HepG2 (cell line): ENCODE measurements around the gene HLF. TPM values are rescaled to one million over a fixed set of nuclear protein-coding genes. Genes with fewer than 3 reads are reported as not detected.

Experiments
- ATAC-seq: fragments of 200-7000 bp; cut with Tn5 transposase; 3 replicates; pipeline ENCODE4 v1.9.1; 2020; ENCODE audit warnings: mild to moderate bottlenecking, moderate library complexity
- BruUV-seq: library from RNA; stranded (reverse); fragments of 400-500 nt; replicated peaks from 2 replicates; lab custom pipeline; 2021; lab: Mats Ljungman, UMichigan
- CTCF ChIA-PET: fragments of 300-600 bp; formaldehyde crosslinking; extraction: SDS; loops from one replicate; lab custom pipeline; 2021; ENCODE audit warnings: low total read pairs, inconsistent platforms, low intra/inter-chr PET ratio; lab: Yijun Ruan, JAX
- POLR2A ChIA-PET: fragments of 350-600 bp; sonication (Branson Sonifier 250); formaldehyde crosslinking; loops from one replicate; lab custom pipeline; 2020; ENCODE audit warnings: antibody characterized with exemption, inconsistent platforms; lab: Yijun Ruan, JAX
- DNase-seq: peaks from one replicate; pipeline ENCODE4 v3.0.0-alpha.2; 2015; ENCODE audit warnings: low spot score
- FAIRE-seq: peaks from 3 replicates; lab custom pipeline; 2011; peaks lifted over from hg19 to GRCh38; lab: Jason Lieb, UNC
- H2AFZ ChIP-seq: one replicate; pipeline ENCODE4 v1.6.1; 2011; ENCODE audit warnings: low read length, inconsistent platforms
- H3K27ac ChIP-seq: fragments of 300-600 bp; 3 replicates; pipeline ENCODE4 v1.8.0; 2011; ENCODE audit warnings: mixed run types, mild to moderate bottlenecking, mixed read lengths, low read length, inconsistent platforms; ENCODE audit not compliant: insufficient read depth; ENCODE audit errors: extremely low read length
- H3K27me3 ChIP-seq, 2 experiments: fragments of 200-600 bp in 1 of 2; 2 replicates in 1 of 2; 3 replicates in 1 of 2; pipeline versions ENCODE4 v1.6.0 to v1.8.0; 2011; ENCODE audit warnings: low read length in 2 of 2, mild to moderate bottlenecking in 2 of 2, moderate library complexity in 2 of 2, inconsistent platforms in 1 of 2; ENCODE audit not compliant: insufficient read depth in 2 of 2, control insufficient read depth in 1 of 2
- H3K36me3 ChIP-seq, 2 experiments: fragments of 200-600 bp in 1 of 2; replicated peaks in 1 of 2; 2 replicates in 1 of 2; 3 replicates in 1 of 2; pipeline versions ENCODE4 v1.5.1 to v1.8.0; 2011; ENCODE audit warnings: low read length in 2 of 2, inconsistent platforms in 1 of 2; ENCODE audit not compliant: insufficient read depth in 2 of 2, control insufficient read depth in 1 of 2
- H3K4me1 ChIP-seq: 2 replicates; pipeline ENCODE4 v1.5.1; 2012; ENCODE audit warnings: low read length, inconsistent platforms; ENCODE audit not compliant: insufficient read depth
- H3K4me2 ChIP-seq: 2 replicates; pipeline ENCODE4 v1.6.0; 2011; ENCODE audit warnings: low read depth, low read length, inconsistent platforms
- H3K4me3 ChIP-seq, 3 experiments: fragments of 200-600 bp in 1 of 3; sonication (generic), shearing (Covaris generic) in 1 of 3; replicated peaks in 1 of 3; 2 replicates each; pipeline ENCODE4 v1.5.1; 2011 to 2016; ENCODE audit warnings: low read length in 3 of 3, inconsistent platforms in 2 of 3, low read depth in 2 of 3, mild to moderate bottlenecking in 2 of 3, control low read depth in 1 of 3, mixed read lengths in 1 of 3; ENCODE audit not compliant: insufficient read depth in 1 of 3
- H3K79me2 ChIP-seq: one replicate; pipeline ENCODE4 v1.6.1; 2011; ENCODE audit warnings: low read length, inconsistent platforms; ENCODE audit not compliant: insufficient read depth
- H3K9ac ChIP-seq: 2 replicates; pipeline ENCODE4 v1.6.0; 2011; ENCODE audit warnings: mild to moderate bottlenecking, low read depth, low read length, inconsistent platforms; ENCODE audit not compliant: insufficient read depth
- H3K9me3 ChIP-seq: 2 replicates; pipeline ENCODE4 v1.5.1; 2012; ENCODE audit warnings: mild to moderate bottlenecking, low read length
- H4K20me1 ChIP-seq: 2 replicates; pipeline ENCODE4 v1.6.0; 2011; ENCODE audit warnings: inconsistent platforms, mild to moderate bottlenecking, low read length, moderate library complexity; ENCODE audit not compliant: insufficient read depth
- MXD4 ChIP-seq: IDR thresholded peaks from 2 replicates; pipeline ENCODE4 v1.6.1; 2016; ENCODE audit warnings: mild to moderate bottlenecking, missing biosample characterization, missing genetic modification reagents
- PRDM4 ChIP-seq: sonication (generic); formaldehyde crosslinking; IDR thresholded peaks from 2 replicates; pipeline ENCODE4 v1.9.0; 2021; ENCODE audit warnings: missing genetic modification reagents, borderline replicate concordance
- PREB ChIP-seq: sonication (generic); formaldehyde crosslinking; IDR thresholded peaks from 2 replicates; pipeline ENCODE4 v1.4.0; 2020; ENCODE audit warnings: missing genetic modification reagents
- RELA ChIP-seq: sonication (generic); formaldehyde crosslinking; IDR thresholded peaks from 2 replicates; pipeline ENCODE4 v1.4.0; 2020; ENCODE audit warnings: missing genetic modification reagents
- TBP ChIP-seq: sonication (generic); formaldehyde crosslinking; IDR thresholded peaks from 2 replicates; pipeline ENCODE4 v1.5.0; 2020; ENCODE audit warnings: missing genetic modification reagents
- ZBTB8A ChIP-seq: sonication (generic); formaldehyde crosslinking; IDR thresholded peaks from 2 replicates; pipeline ENCODE4 v1.4.0; 2020; ENCODE audit warnings: mild to moderate bottlenecking, low read depth, missing genetic modification reagents, borderline replicate concordance
- ZNF160 ChIP-seq: sonication (generic); formaldehyde crosslinking; IDR thresholded peaks from 2 replicates; pipeline ENCODE4 v1.8.0; 2022; ENCODE audit warnings: mild to moderate bottlenecking, inconsistent platforms, missing genetic modification reagents
- ZNF205 ChIP-seq: IDR thresholded peaks from 2 replicates; pipeline ENCODE4 v1.6.1; 2018; ENCODE audit warnings: missing biosample characterization, missing genetic modification reagents
- ZNF639 ChIP-seq: conservative IDR thresholded peaks from 2 replicates; pipeline ENCODE4 v1.6.1; 2018; ENCODE audit warnings: missing genetic modification reagents
- ZNF709 ChIP-seq: sonication (generic); formaldehyde crosslinking; IDR thresholded peaks from 2 replicates; pipeline ENCODE4 v1.5.0; 2020; ENCODE audit warnings: mild to moderate bottlenecking, missing genetic modification reagents
- ZNF83 ChIP-seq: sonication (generic); formaldehyde crosslinking; IDR thresholded peaks from 2 replicates; pipeline ENCODE4 v1.4.0; 2020; ENCODE audit warnings: missing genetic modification reagents, mild to moderate bottlenecking, borderline replicate concordance
- in situ Hi-C: cut with HindIII; loops from 2 replicates; pipeline ENCODE4 v1.10.0; 2017; ENCODE audit warnings: low pct_unique_long_range_greater_than_20kb; ENCODE audit not compliant: extremely low pct_ligation_motif_present
- intact Hi-C: fragments of 100-400 bp; cut with micrococcal nuclease; formaldehyde crosslinking; loops from one replicate; pipeline ENCODE4 v1.10.0; 2022; ENCODE audit not compliant: unreplicated experiment
- polyA plus RNA-seq, 8 experiments: library from polyadenylated mRNA; depleted of rRNA in 3 of 8; stranded (reverse) in 7 of 8; unstranded in 1 of 8; fragments of >200 nt; fragmentation: Illumina TruSeq in 4 of 8; extraction: Trizol in 4 of 8; gene quantifications; 2 replicates each; pipeline versions ENCODE4 v1.2.1 to v1.2.3, GENCODE V29; 2011 to 2016; ENCODE audit warnings: low read depth in 4 of 8, missing spikeins in 1 of 8, mixed read lengths in 1 of 8; ENCODE audit not compliant: insufficient read depth in 1 of 8
- total RNA-seq, 5 experiments: library from RNA; depleted of rRNA; stranded (reverse); fragments of >200 nt; fragmentation: Illumina TruSeq; extraction: Trizol; gene quantifications; 2 replicates each; pipeline ENCODE4 v1.2.3, GENCODE V29; 2016; ENCODE audit warnings: low read depth in 1 of 5

HLF gene
- total and polyA plus RNA-seq, 2 of the 13 experiments (the other 11 are each of a cell fraction or from before 2014, with no cell fraction given) = 202 to 346 TPM

GRCh38 chr17:55360971-55361370 is 96.2 kb downstream of the HLF start:
- CTCF ChIA-PET = no interaction called here
- no TSS peak for BruUV-seq
- Histone ChIP-seq H3K4me2 (no peak overlapping the region), H3K9me3 (peaks cover 15% of the 10 kb centered on the region), H3K27ac (no peak overlapping the region), H3K9ac (no peak overlapping the region), H2AFZ (no peak overlapping the region), H3K79me2 (no peaks in the 10 kb centered on the region), H3K36me3 (no peaks in the 10 kb centered on the region), H3K4me1 (peaks cover 11% of the 10 kb centered on the region), H3K27me3 (peaks cover 0 to 4% of the 10 kb centered on the region in 2 experiments; a peak in 1 of 5 replicates), H3K4me3 (no peak overlapping the region), H4K20me1 (no peaks in the 10 kb centered on the region)
- ATAC-seq (no peak), DNase-seq (no peak), FAIRE-seq (no peak)
- in situ Hi-C loops (no loop called here), intact Hi-C loops (no loop called here)
- POLR2A ChIA-PET = no interaction called here
- no peak for TF ChIP-seq ZNF639 (CRISPR knock-in tag)
- TF ChIP-seq PREB (CRISPR knock-in tag) = no peak
- no peak for TF ChIP-seq ZBTB8A
- TF ChIP-seq ZNF205 (CRISPR knock-in tag) = no peak
- TF ChIP-seq ZNF709 (CRISPR knock-in tag) = peak; percentile 99; the same call in 1 of the 2 replicates
- TF ChIP-seq TBP = no peak
- no peak for TF ChIP-seq RELA (CRISPR knock-in tag)
- no peak for TF ChIP-seq PRDM4
- no peak for TF ChIP-seq ZNF83 (CRISPR knock-in tag)
- peak; percentile 98 for TF ChIP-seq ZNF160 (CRISPR knock-in tag)
- TF ChIP-seq MXD4 (CRISPR knock-in tag) = no peak
